A549 (cell line): Measurements from ENCODE around the gene ITSN2.
"Not testable (repeated sequence)": the region's sequence is repeated elsewhere in the genome, so short reads cannot be mapped to it uniquely, and the experiment has no call there.

Experiments
- HOXA7 ChIP-seq: fragments of 250-450 bp; sonication (Bioruptor Pico); IDR thresholded peaks from 2 replicates; pipeline ENCODE4 v1.5.0; 2020; ENCODE audit warnings: mild to moderate bottlenecking, moderate library complexity
- MAFK ChIP-seq: fragments of 450-650 bp; IDR thresholded peaks from 2 replicates; pipeline ENCODE4 v1.6.1; 2014; ENCODE audit not compliant: partially characterized antibody
- NR3C1 ChIP-seq: fragments of >200 bp; sonication (Bioruptor Twin); formaldehyde crosslinking; IDR thresholded peaks from 3 replicates; pipeline ENCODE4 v1.6.1; 2017
- POLR2A ChIP-seq: IDR thresholded peaks from 2 replicates; pipeline ENCODE4 v1.6.1; 2012; ENCODE audit warnings: mild to moderate bottlenecking, low read length
- REST ChIP-seq: fragments of 200-600 bp; sonication (generic); IDR thresholded peaks from 2 replicates; pipeline ENCODE4 v1.6.1; 2016; ENCODE audit warnings: antibody characterized with exemption, mild to moderate bottlenecking, moderate library complexity
- TFCP2L1 ChIP-seq: fragments of 250-450 bp; sonication (Bioruptor Pico); IDR thresholded peaks from 2 replicates; pipeline ENCODE4 v1.5.0; 2021; ENCODE audit warnings: mild to moderate bottlenecking
- USF2 ChIP-seq: fragments of 450-650 bp; IDR thresholded peaks from 2 replicates; pipeline ENCODE4 v1.6.1; 2014; ENCODE audit warnings: antibody characterized with exemption
- ZNF302 ChIP-seq: fragments of 250-450 bp; sonication (Bioruptor Pico); IDR thresholded peaks from 2 replicates; pipeline ENCODE4 v1.9.0; 2021; ENCODE audit warnings: inconsistent platforms, mild to moderate bottlenecking, moderate library complexity
- TF ChIP-seq, protein P1 (sequence below): fragments of >200 bp; sonication (Bioruptor Twin); formaldehyde crosslinking; IDR thresholded peaks from 3 replicates; pipeline ENCODE4 v1.5.1; 2016

DNA sequence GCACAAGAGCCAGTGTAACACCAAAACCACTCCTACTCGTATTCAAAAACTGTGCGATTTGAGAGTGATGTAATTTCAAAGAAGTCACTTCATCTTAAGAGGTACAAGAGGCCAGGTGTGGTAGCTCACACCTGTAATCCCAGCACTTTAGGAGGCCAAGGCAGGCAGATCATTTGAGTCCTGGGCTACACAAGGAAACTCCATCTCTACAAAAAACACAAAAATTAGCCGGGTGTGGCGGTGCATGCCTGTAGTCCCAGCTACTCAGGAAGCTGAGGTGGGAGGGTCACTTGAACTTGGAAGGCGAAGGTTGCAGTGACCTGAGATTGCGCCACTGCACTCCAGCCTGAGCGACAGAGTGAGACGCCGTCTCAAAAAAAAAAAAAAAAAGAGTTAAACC lies 21.2 kb downstream of the ITSN2 start:
- TF ChIP-seq ZNF302 (CRISPR knock-in tag); NR3C1; USF2; REST; MAFK; TFCP2L1 (CRISPR knock-in tag); POLR2A; HOXA7: not testable (repeated sequence)
- TF ChIP-seq, protein P1, sequence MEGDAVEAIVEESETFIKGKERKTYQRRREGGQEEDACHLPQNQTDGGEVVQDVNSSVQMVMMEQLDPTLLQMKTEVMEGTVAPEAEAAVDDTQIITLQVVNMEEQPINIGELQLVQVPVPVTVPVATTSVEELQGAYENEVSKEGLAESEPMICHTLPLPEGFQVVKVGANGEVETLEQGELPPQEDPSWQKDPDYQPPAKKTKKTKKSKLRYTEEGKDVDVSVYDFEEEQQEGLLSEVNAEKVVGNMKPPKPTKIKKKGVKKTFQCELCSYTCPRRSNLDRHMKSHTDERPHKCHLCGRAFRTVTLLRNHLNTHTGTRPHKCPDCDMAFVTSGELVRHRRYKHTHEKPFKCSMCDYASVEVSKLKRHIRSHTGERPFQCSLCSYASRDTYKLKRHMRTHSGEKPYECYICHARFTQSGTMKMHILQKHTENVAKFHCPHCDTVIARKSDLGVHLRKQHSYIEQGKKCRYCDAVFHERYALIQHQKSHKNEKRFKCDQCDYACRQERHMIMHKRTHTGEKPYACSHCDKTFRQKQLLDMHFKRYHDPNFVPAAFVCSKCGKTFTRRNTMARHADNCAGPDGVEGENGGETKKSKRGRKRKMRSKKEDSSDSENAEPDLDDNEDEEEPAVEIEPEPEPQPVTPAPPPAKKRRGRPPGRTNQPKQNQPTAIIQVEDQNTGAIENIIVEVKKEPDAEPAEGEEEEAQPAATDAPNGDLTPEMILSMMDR = not testable (repeated sequence)
